ENCODE measurements around the gene ZNF275. TPM values are rescaled to one million over a fixed set of nuclear protein-coding genes. Genes with fewer than 3 reads are reported as not detected.
"Not testable (repeated sequence)": the region's sequence is repeated elsewhere in the genome, so short reads cannot be mapped to it uniquely, and the experiment has no call there.

The ZNF275 gene
- total RNA-seq, 2 donors from 2014 or later, result 16.3 to 58.6 TPM

DNA sequence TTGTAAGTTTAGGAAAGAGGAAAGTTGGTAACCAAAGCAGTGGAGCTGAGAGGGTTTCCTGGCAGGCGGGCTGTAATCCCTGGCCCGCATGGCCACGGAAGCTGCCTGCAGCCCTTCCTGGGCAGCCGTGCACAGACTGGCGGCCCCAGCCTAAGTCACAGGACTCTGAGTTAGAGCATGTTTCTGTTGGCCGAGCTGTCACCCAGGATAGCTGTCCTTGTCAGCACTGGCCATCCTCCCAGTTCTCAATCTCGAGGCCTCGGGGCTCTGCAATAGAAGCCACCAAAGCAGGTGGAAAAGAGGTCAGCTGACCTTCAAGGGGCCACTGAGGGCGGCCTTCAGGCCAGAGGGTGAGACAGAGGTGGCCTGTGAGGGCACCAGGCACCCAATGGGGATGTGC lies 46.7 kb downstream of the ZNF275 start:
- intact Hi-C loops (cut with DNase I), result no loop called here
- H3K36me3 ChIP-seq, result no peaks in the 10 kb centered on the region
- WGBS, result 66% methylated on average over 5 of the region's 9 CpGs
- no peak overlapping the region for H3K27ac ChIP-seq
- no peak for DNase-seq (ENCODE audit: low spot score)
- H3K4me1 ChIP-seq (replicated peaks), result no peaks in the 10 kb centered on the region
- TF ChIP-seq POLR2AphosphoS5 (IDR thresholded peaks at IDR 0.05) (no peak), POLR2A (IDR thresholded peaks at IDR 0.05) (no peak)
- TF ChIP-seq, protein P1, sequence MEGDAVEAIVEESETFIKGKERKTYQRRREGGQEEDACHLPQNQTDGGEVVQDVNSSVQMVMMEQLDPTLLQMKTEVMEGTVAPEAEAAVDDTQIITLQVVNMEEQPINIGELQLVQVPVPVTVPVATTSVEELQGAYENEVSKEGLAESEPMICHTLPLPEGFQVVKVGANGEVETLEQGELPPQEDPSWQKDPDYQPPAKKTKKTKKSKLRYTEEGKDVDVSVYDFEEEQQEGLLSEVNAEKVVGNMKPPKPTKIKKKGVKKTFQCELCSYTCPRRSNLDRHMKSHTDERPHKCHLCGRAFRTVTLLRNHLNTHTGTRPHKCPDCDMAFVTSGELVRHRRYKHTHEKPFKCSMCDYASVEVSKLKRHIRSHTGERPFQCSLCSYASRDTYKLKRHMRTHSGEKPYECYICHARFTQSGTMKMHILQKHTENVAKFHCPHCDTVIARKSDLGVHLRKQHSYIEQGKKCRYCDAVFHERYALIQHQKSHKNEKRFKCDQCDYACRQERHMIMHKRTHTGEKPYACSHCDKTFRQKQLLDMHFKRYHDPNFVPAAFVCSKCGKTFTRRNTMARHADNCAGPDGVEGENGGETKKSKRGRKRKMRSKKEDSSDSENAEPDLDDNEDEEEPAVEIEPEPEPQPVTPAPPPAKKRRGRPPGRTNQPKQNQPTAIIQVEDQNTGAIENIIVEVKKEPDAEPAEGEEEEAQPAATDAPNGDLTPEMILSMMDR (IDR thresholded peaks at IDR 0.05), result no peak
- no peaks in the 10 kb centered on the region for H3K27me3 ChIP-seq (replicated peaks; ENCODE audit: insufficient read depth)
- H3K4me3 ChIP-seq, result no peak overlapping the region
- H3K9me3 ChIP-seq, result no peaks in the 10 kb centered on the region

DNA sequence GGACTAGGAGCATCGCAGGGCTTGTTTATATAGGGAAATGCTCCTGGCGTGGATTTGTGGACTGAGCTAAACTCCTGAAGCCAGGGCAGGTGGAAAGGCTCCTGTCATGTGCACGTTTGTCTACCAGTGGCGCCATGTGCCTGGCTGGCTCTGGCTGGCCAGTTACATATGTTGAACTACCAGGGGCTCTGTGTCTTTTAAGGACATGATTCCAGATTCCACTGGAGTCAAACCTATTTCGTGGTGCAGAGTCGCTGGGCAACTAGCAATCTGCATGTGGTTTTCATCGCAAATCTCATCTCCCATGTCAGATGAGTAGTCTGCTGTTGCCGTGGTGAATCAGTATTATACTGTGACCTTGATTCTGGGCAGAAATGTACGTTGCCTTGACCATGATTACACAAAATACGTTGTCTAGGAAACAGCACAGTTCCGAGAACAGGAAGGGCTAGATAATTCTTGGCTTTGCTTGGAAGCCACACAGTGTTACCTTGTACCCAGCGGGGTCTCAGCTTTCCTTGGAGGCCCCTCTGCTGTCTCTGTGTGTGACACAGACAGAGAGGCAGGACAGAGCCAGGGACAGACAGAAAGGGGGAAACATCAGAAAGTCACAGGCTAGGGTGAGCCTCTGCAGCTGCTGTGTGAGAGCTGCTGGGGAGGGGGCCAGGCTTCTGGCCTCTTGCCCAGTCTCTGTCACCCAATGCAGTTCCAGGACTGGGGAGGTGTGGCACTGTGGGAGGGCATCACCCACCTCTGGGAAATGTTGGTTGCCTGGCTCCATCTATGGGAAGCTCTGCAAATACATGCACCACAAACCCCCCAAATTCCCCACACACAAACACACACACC lies 48.0 kb downstream of the ZNF275 start:
- TF ChIP-seq, protein P1 (IDR thresholded peaks at IDR 0.05), result no peak
- TF ChIP-seq POLR2A (IDR thresholded peaks at IDR 0.05), result no peak
- no peak for TF ChIP-seq POLR2AphosphoS5 (IDR thresholded peaks at IDR 0.05)
- Histone ChIP-seq H3K36me3 (no peaks in the 10 kb centered on the region), H3K27ac (no peak overlapping the region), H3K27me3 (replicated peaks; ENCODE audit: insufficient read depth) (no peaks in the 10 kb centered on the region), H3K4me3 (no peak overlapping the region), H3K9me3 (no peaks in the 10 kb centered on the region), H3K4me1 (replicated peaks) (no peaks in the 10 kb centered on the region)
- no peak for DNase-seq (ENCODE audit: low spot score)
- intact Hi-C loops (cut with DNase I), result no loop called here
- WGBS, result 27% methylated on average over 12 of the region's 12 CpGs

DNA sequence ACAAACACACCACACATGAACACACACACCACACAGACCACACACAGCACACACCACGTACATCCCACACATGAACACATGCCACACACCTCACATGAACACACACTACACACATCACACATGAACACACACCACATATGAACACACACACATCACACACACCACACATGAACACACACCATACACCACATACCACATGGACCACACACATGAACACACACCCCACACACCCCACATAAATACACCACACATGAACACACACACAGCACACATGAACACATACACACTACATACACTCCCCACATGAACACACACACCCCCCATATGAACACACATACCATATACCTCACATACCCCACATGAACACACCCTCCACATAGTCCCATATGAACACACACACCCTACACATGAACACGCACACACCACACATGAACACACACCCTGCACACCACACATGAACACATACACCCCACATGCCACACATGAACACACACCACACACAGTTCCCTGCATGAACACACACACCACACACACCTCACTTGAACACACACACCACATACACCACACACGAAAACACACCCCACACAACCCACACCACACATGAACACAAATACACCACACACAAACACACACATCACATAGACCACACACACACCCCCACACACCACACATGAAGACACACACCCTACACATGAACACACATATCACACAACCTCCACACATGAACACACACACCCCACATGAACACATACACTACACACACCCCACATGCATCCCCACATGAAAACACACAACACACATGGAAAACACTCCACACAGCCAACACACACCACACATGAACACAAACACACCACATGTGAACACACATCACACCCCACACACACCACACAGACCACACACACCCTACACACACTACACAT lies 48.9 kb downstream of the ZNF275 start:
- H3K36me3 ChIP-seq, result no peaks in the 10 kb centered on the region
- intact Hi-C loops (cut with DNase I), result no loop called here
- no peak for DNase-seq (ENCODE audit: low spot score)
- no peaks in the 10 kb centered on the region for H3K4me1 ChIP-seq (replicated peaks)
- no peaks in the 10 kb centered on the region for H3K27me3 ChIP-seq (replicated peaks; ENCODE audit: insufficient read depth)
- H3K27ac ChIP-seq, result no peak overlapping the region
- H3K4me3 ChIP-seq, result no peak overlapping the region
- 83% methylated on average over 3 of the region's 3 CpGs for WGBS
- no peaks in the 10 kb centered on the region for H3K9me3 ChIP-seq
- TF ChIP-seq, protein P1 (IDR thresholded peaks at IDR 0.05), result no peak
- TF ChIP-seq POLR2AphosphoS5 (IDR thresholded peaks at IDR 0.05) (no peak), POLR2A (IDR thresholded peaks at IDR 0.05) (no peak)

GRCh38 chrX:153384390-153384789 lies 50.4 kb downstream of the ZNF275 start:
- TF ChIP-seq POLR2A (IDR thresholded peaks at IDR 0.05) (no peak), POLR2AphosphoS5 (IDR thresholded peaks at IDR 0.05) (no peak)
- TF ChIP-seq, protein P1 (IDR thresholded peaks at IDR 0.05), result no peak
- no peaks in the 10 kb centered on the region for H3K27me3 ChIP-seq (replicated peaks; ENCODE audit: insufficient read depth)
- H3K4me1 ChIP-seq (replicated peaks), result no peaks in the 10 kb centered on the region
- no peak overlapping the region for H3K27ac ChIP-seq
- no peaks in the 10 kb centered on the region for H3K9me3 ChIP-seq
- DNase-seq (ENCODE audit: low spot score), result no peak
- H3K4me3 ChIP-seq, result no peak overlapping the region
- H3K36me3 ChIP-seq, result no peaks in the 10 kb centered on the region
- intact Hi-C loops (cut with DNase I), result no loop called here
- WGBS, result 96% methylated on average over 6 of the region's 6 CpGs

DNA sequence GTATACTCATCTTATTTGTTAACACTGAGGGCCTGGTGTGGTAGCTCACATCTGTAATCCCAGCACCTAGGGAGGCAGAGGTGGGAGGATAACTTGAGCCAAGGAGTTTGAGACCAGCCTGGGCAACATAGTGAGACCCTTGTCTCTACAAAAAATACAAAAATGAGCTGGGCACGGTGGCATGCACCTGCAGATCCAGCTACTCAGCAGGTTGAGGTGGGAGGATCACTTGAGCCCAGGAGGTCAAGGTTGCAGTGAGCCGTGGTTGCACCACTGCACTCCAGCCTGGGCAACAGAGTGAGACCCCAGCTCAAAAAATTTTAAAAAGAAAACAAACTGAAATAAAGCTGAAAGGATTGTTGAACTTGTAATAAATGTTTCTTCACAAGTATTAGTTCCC lies 51.0 kb downstream of the ZNF275 start:
- H3K9me3 ChIP-seq; H3K27me3 ChIP-seq (replicated peaks; ENCODE audit: insufficient read depth); DNase-seq (ENCODE audit: low spot score); intact Hi-C loops (cut with DNase I); H3K27ac ChIP-seq; H3K4me3 ChIP-seq; H3K36me3 ChIP-seq; H3K4me1 ChIP-seq (replicated peaks): not testable (repeated sequence)
- WGBS, result 91% methylated on average over 2 of the region's 2 CpGs
